ENCODE data around the gene FAM162A.

DNA sequence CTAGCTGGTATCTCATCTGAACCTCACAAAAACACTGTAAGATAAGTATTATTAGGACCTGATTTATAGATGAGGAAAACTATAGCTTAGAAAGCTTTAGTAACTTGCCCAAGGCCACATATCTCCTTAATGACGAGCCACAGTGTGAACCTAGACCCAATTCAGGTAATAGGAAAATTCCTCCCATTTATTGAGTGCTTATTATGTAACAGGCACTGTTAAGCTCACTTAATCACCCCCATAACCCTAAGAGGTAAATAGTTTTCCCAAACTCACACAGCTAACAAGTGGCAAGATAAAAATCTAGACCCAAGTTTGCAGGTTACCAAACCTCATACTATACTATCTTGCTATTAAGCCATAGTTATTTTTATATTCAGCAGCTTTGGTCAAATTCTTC is 24.0 kb downstream of the FAM162A start:
- TF ChIP-seq, protein P1, sequence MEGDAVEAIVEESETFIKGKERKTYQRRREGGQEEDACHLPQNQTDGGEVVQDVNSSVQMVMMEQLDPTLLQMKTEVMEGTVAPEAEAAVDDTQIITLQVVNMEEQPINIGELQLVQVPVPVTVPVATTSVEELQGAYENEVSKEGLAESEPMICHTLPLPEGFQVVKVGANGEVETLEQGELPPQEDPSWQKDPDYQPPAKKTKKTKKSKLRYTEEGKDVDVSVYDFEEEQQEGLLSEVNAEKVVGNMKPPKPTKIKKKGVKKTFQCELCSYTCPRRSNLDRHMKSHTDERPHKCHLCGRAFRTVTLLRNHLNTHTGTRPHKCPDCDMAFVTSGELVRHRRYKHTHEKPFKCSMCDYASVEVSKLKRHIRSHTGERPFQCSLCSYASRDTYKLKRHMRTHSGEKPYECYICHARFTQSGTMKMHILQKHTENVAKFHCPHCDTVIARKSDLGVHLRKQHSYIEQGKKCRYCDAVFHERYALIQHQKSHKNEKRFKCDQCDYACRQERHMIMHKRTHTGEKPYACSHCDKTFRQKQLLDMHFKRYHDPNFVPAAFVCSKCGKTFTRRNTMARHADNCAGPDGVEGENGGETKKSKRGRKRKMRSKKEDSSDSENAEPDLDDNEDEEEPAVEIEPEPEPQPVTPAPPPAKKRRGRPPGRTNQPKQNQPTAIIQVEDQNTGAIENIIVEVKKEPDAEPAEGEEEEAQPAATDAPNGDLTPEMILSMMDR (IDR thresholded peaks at IDR 0.05), result no peak
- no peak for TF ChIP-seq POLR2A (IDR thresholded peaks at IDR 0.05)

Measured in heart left ventricle (tissue), 13 donors.